Astrocyte (in vitro differentiated cells and primary cell): ENCODE data around the gene DCAKD. TPM values are rescaled to one million over a fixed set of nuclear protein-coding genes. Genes with fewer than 3 reads are reported as not detected.

Experiments used
- DNase-seq: peaks from one replicate; pipeline ENCODE4 v3.0.0-alpha.2; 2010; ENCODE audit warnings: low read depth
- FAIRE-seq: peaks from 2 replicates; lab custom pipeline; 2011; peaks lifted over from hg19 to GRCh38; lab: Jason Lieb, UNC
- H2AFZ ChIP-seq: 2 replicates; pipeline ENCODE4 v1.6.0; 2012; ENCODE audit warnings: low read depth, low read length, inconsistent platforms
- H3K27ac ChIP-seq: 2 replicates; pipeline ENCODE4 v1.5.1; 2011; ENCODE audit warnings: low read depth, low read length, inconsistent platforms
- H3K27me3 ChIP-seq: 2 replicates; pipeline ENCODE4 v1.6.0; 2011; ENCODE audit warnings: low read length, inconsistent platforms; ENCODE audit not compliant: insufficient read depth
- H3K36me3 ChIP-seq: 2 replicates; pipeline ENCODE4 v1.5.1; 2011; ENCODE audit warnings: low read length, inconsistent platforms; ENCODE audit not compliant: insufficient read depth
- H3K4me1 ChIP-seq: 2 replicates; pipeline ENCODE4 v1.5.1; 2011; ENCODE audit warnings: low read length, inconsistent platforms; ENCODE audit not compliant: insufficient read depth
- H3K4me2 ChIP-seq: 2 replicates; pipeline ENCODE4 v1.6.0; 2012; ENCODE audit warnings: low read length, inconsistent platforms
- H3K4me3 ChIP-seq: 2 replicates; pipeline ENCODE4 v1.5.1; 2011; ENCODE audit warnings: low read depth, mild to moderate bottlenecking, low read length, inconsistent platforms; ENCODE audit not compliant: insufficient read depth
- H3K79me2 ChIP-seq: 2 replicates; pipeline ENCODE4 v1.6.0; 2012; ENCODE audit warnings: mild to moderate bottlenecking, low read length, inconsistent platforms; ENCODE audit not compliant: insufficient read depth
- H3K9ac ChIP-seq: 2 replicates; pipeline ENCODE4 v1.6.0; 2012; ENCODE audit warnings: mild to moderate bottlenecking, low read length, inconsistent platforms
- H3K9me3 ChIP-seq: 2 replicates; pipeline ENCODE4 v1.5.1; 2012; ENCODE audit warnings: low read depth, mild to moderate bottlenecking, low read length, inconsistent platforms; ENCODE audit not compliant: insufficient read depth
- H4K20me1 ChIP-seq: 2 replicates; pipeline ENCODE4 v1.6.0; 2012; ENCODE audit warnings: low read length, inconsistent platforms; ENCODE audit not compliant: insufficient read depth
- H3K27ac Mint-ChIP-seq: one replicate; pipeline ENCODE4 v1.8.0; 2021; ENCODE audit warnings: mild to moderate bottlenecking, mixed read lengths; ENCODE audit not compliant: unreplicated experiment
- H3K27me3 Mint-ChIP-seq: one replicate; pipeline ENCODE4 v1.8.0; 2021; ENCODE audit warnings: low read depth, mixed read lengths; ENCODE audit not compliant: unreplicated experiment
- H3K36me3 Mint-ChIP-seq: one replicate; pipeline ENCODE4 v1.8.0; 2021; ENCODE audit warnings: low read depth, mixed read lengths; ENCODE audit not compliant: unreplicated experiment
- H3K4me1 Mint-ChIP-seq: one replicate; pipeline ENCODE4 v1.8.0; 2021; ENCODE audit warnings: low read depth, mixed read lengths; ENCODE audit not compliant: unreplicated experiment
- H3K4me3 Mint-ChIP-seq: one replicate; pipeline ENCODE4 v1.8.0; 2021; ENCODE audit warnings: mild to moderate bottlenecking, moderate library complexity, mixed read lengths; ENCODE audit not compliant: unreplicated experiment
- H3K9me3 Mint-ChIP-seq: one replicate; pipeline ENCODE4 v1.8.0; 2021; ENCODE audit warnings: mild to moderate bottlenecking, mixed read lengths; ENCODE audit not compliant: unreplicated experiment
- EZH2 ChIP-seq: IDR thresholded peaks from 2 replicates; pipeline ENCODE4 v1.6.1; 2012; ENCODE audit warnings: mild to moderate bottlenecking, low read length, inconsistent platforms; ENCODE audit not compliant: insufficient read depth
- total RNA-seq: library from RNA; stranded (reverse); gene quantifications from 2 replicates; pipeline ENCODE4 v1.2.1, GENCODE V29; 2021
- TF ChIP-seq, protein P1 (sequence below): IDR thresholded peaks from 2 replicates; pipeline ENCODE4 v1.5.1; 2011; ENCODE audit warnings: low read depth, mild to moderate bottlenecking, inconsistent platforms, low read length, moderate library complexity; ENCODE audit not compliant: insufficient read depth

The DCAKD gene
- total RNA-seq, 1 donor from 2014 or later = 34.8 TPM

DNA sequence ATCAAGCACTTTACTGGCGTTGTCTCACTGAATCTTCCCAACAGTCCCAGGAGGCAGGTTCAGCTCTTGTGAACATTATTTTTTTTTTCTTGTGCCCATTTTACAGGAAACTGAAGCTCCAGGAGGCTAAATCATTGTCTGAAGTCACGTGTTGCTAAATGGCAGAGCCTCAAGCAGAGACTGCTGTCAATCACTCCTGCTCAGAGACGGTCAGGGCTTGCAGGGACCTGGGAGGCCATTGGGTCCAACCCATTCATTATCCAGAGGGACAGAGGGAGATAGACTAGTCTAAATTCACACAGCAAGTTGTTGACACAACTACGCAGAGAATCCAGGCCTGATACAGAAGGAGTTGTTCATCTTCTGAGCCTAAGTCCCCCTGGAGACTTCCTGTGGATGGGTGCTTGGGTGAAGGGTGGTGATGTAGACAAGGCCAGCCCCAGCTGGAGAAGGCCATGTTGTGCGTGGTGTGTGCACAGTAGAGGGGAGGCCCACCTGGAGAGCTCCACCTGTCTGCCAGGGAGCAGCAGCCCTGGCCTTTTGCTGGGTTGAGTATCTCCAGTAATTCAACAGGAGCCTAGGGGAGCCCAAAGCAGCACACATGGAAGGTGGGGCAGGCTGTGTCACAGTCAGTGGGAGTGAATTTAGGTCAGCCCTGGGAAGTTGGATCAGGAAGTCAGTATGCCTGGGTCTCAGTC is 59.0 kb downstream of the DCAKD start:
- H3K27ac ChIP-seq = no peak overlapping the region
- DNase-seq = no peak
- Mint-ChIP-seq H3K4me3 (no peak overlapping the region), H3K27me3 (peaks cover 64% of the 10 kb centered on the region), H3K9me3 (peaks cover 4% of the 10 kb centered on the region), H3K4me1 (peaks cover 2% of the 10 kb centered on the region), H3K27ac (no peak overlapping the region), H3K36me3 (peaks cover 2% of the 10 kb centered on the region)
- no peaks in the 10 kb centered on the region for H3K79me2 ChIP-seq
- no peaks in the 10 kb centered on the region for H4K20me1 ChIP-seq
- TF ChIP-seq, protein P1, sequence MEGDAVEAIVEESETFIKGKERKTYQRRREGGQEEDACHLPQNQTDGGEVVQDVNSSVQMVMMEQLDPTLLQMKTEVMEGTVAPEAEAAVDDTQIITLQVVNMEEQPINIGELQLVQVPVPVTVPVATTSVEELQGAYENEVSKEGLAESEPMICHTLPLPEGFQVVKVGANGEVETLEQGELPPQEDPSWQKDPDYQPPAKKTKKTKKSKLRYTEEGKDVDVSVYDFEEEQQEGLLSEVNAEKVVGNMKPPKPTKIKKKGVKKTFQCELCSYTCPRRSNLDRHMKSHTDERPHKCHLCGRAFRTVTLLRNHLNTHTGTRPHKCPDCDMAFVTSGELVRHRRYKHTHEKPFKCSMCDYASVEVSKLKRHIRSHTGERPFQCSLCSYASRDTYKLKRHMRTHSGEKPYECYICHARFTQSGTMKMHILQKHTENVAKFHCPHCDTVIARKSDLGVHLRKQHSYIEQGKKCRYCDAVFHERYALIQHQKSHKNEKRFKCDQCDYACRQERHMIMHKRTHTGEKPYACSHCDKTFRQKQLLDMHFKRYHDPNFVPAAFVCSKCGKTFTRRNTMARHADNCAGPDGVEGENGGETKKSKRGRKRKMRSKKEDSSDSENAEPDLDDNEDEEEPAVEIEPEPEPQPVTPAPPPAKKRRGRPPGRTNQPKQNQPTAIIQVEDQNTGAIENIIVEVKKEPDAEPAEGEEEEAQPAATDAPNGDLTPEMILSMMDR = no peak
- no peaks in the 10 kb centered on the region for H3K9me3 ChIP-seq
- FAIRE-seq = no peak
- H3K27me3 ChIP-seq = peaks cover under 1% of the 10 kb centered on the region
- no peak overlapping the region for H3K4me3 ChIP-seq
- H3K4me1 ChIP-seq = no peaks in the 10 kb centered on the region
- no peaks in the 10 kb centered on the region for H3K36me3 ChIP-seq
- H2AFZ ChIP-seq = no peak overlapping the region
- no peak overlapping the region for H3K9ac ChIP-seq
- H3K4me2 ChIP-seq = no peak overlapping the region

DNA sequence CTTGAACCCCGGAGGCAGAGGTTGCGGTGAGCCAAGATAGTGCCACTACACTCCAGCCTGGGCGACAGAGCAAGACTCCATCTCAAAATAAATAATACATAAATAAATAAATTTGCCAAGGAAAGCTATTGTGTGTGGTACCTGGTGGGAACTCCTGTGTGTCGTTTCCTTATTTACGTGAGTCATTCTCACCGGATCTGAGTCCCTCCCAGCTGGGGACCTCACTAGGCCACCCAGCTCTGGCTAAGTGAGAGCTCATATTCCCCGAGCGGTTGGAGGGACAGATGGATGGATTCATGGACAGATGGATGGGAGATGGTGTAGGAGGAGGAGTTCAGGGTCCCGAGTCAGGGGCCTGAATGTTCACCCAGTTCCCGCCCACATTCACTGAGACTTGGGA is 60.4 kb downstream of the DCAKD start:
- H3K79me2 ChIP-seq = no peaks in the 10 kb centered on the region
- H3K27me3 ChIP-seq = peaks cover under 1% of the 10 kb centered on the region
- no peaks in the 10 kb centered on the region for H3K4me1 ChIP-seq
- H3K4me2 ChIP-seq = no peak overlapping the region
- Mint-ChIP-seq H3K9me3 (peaks cover 4% of the 10 kb centered on the region), H3K36me3 (peaks cover 2% of the 10 kb centered on the region), H3K27me3 (peaks cover 53% of the 10 kb centered on the region), H3K4me1 (peaks cover 4% of the 10 kb centered on the region), H3K27ac (peak overlapping the region; percentile 12), H3K4me3 (no peak overlapping the region)
- no peak overlapping the region for H3K9ac ChIP-seq
- H4K20me1 ChIP-seq = no peaks in the 10 kb centered on the region
- no peak for DNase-seq
- no peak overlapping the region for H3K27ac ChIP-seq
- no peak overlapping the region for H2AFZ ChIP-seq
- no peak for TF ChIP-seq EZH2
- TF ChIP-seq, protein P1 = no peak
- FAIRE-seq = no peak
- H3K4me3 ChIP-seq = no peak overlapping the region
- H3K9me3 ChIP-seq = no peaks in the 10 kb centered on the region
- H3K36me3 ChIP-seq = no peaks in the 10 kb centered on the region

DNA sequence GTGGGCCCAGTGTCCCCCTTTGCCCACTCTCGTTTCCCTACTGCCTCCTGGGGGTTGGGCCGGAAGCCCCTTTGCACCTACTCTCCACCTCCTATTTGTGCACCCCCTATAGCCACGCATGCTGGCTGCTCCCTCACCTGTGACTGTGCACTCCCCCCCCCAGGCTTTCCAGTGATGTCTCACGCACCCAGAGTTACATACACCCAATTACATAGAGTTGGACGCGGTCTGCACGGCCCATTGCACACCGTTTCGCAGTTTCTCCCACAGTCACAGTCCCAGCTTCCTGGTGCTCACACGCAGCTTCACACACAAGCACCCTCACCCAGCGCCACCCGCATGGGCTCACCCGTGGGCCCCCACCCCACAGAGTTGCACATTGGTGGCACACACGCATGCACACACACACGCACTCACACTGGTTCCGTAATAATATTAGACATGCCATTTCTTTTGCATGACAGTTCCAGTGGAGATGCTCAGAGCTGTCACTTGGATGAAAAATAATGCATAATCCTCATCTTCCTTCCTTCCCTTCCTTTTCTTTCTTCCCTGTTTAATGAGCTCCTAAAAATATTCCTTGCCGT is 61.8 kb downstream of the DCAKD start:
- H3K9me3 Mint-ChIP-seq = peaks cover 4% of the 10 kb centered on the region
- Histone ChIP-seq H3K4me2 (no peak overlapping the region), H3K36me3 (no peaks in the 10 kb centered on the region), H3K79me2 (no peaks in the 10 kb centered on the region), H3K4me1 (no peaks in the 10 kb centered on the region), H3K27ac (no peak overlapping the region), H4K20me1 (no peaks in the 10 kb centered on the region), H3K9ac (no peak overlapping the region), H3K9me3 (no peaks in the 10 kb centered on the region), H3K27me3 (peaks cover 4% of the 10 kb centered on the region), H2AFZ (no peak overlapping the region), H3K4me3 (no peak overlapping the region)
- TF ChIP-seq EZH2 = no peak
- TF ChIP-seq, protein P1 = no peak
- DNase-seq (no peak), FAIRE-seq (no peak)
- H3K27ac Mint-ChIP-seq = no peak overlapping the region
- no peak overlapping the region for H3K4me3 Mint-ChIP-seq
- H3K4me1 Mint-ChIP-seq = peaks cover 4% of the 10 kb centered on the region
- peaks cover 55% of the 10 kb centered on the region for H3K27me3 Mint-ChIP-seq
- H3K36me3 Mint-ChIP-seq = peaks cover 2% of the 10 kb centered on the region
